Left ventricle myocardium inferior (tissue), 1 donor: ENCODE results near the gene SNTA1. TPM values are rescaled to one million over a fixed set of nuclear protein-coding genes. Genes with fewer than 3 reads are reported as not detected.
A peak's percentile ranks its signal among the peaks of the same experiment; 100 is the strongest.

Experiments used
- DNase-seq: peaks from one replicate; pipeline ENCODE4 v3.0.0-alpha.2; 2020
- H3K27ac ChIP-seq: fragments of 200-600 bp; replicated peaks from 2 replicates; pipeline ENCODE4 v1.8.0; 2021
- H3K27me3 ChIP-seq: fragments of 200-600 bp; 2 replicates; pipeline ENCODE4 v1.8.0; 2021; ENCODE audit warnings: low read depth
- H3K36me3 ChIP-seq: fragments of 200-600 bp; 2 replicates; pipeline ENCODE4 v1.8.0; 2021
- H3K4me1 ChIP-seq: fragments of 200-600 bp; 2 replicates; pipeline ENCODE4 v1.8.0; 2021
- H3K4me3 ChIP-seq: fragments of 200-600 bp; 2 replicates; pipeline ENCODE4 v1.8.0; 2021; ENCODE audit warnings: mild to moderate bottlenecking, moderate library complexity
- H3K9me3 ChIP-seq: fragments of 200-600 bp; replicated peaks from 2 replicates; pipeline ENCODE4 v1.8.0; 2021
- intact Hi-C: fragments of 100-400 bp; cut with micrococcal nuclease; formaldehyde crosslinking; loops from one replicate; pipeline ENCODE4 v1.11.0; 2022
- total RNA-seq: library from RNA; stranded (reverse); fragmentation: NEBNext Ultra II Directional; extraction: Animal tissue kit (Norgen Biotek cat#: 25700); gene quantifications from one replicate; pipeline ENCODE4 v1.2.1, GENCODE V29; 2021
- TF ChIP-seq, protein P1 (sequence below): fragments of 200-600 bp; IDR thresholded peaks from 2 replicates; pipeline ENCODE4 v1.8.0; 2021; ENCODE audit warnings: antibody characterized with exemption, mild to moderate bottlenecking, borderline replicate concordance
- donor health status: DM: no; HTN: yes; CAD: no; lungs with severe emphysema.

SNTA1 gene
- total RNA-seq, 1 donor from 2014 or later = 202 TPM

DNA sequence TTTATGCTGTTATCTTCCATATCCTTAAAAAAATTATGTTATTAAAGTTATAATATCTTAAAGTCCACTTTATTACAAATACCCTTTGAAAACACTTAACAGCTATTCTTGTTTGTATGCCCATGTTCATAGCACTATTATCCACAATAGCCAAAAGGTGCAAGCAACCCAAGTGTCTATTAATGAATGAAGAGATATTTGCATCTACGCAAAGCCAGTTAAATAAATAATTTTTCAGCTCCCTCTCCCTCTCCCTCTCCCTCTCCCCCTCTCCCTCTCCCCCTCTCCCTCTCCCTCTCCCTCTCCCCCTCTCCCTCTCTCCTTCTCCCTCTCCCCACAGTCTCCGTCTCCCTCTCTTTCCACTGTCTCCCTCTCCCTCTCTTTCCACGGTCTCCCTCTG is 55.3 kb downstream of the SNTA1 start:
- H3K36me3 ChIP-seq = peaks cover 79% of the 10 kb centered on the region
- intact Hi-C loops = no loop called here
- TF ChIP-seq, protein P1, sequence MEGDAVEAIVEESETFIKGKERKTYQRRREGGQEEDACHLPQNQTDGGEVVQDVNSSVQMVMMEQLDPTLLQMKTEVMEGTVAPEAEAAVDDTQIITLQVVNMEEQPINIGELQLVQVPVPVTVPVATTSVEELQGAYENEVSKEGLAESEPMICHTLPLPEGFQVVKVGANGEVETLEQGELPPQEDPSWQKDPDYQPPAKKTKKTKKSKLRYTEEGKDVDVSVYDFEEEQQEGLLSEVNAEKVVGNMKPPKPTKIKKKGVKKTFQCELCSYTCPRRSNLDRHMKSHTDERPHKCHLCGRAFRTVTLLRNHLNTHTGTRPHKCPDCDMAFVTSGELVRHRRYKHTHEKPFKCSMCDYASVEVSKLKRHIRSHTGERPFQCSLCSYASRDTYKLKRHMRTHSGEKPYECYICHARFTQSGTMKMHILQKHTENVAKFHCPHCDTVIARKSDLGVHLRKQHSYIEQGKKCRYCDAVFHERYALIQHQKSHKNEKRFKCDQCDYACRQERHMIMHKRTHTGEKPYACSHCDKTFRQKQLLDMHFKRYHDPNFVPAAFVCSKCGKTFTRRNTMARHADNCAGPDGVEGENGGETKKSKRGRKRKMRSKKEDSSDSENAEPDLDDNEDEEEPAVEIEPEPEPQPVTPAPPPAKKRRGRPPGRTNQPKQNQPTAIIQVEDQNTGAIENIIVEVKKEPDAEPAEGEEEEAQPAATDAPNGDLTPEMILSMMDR = no peak

DNA sequence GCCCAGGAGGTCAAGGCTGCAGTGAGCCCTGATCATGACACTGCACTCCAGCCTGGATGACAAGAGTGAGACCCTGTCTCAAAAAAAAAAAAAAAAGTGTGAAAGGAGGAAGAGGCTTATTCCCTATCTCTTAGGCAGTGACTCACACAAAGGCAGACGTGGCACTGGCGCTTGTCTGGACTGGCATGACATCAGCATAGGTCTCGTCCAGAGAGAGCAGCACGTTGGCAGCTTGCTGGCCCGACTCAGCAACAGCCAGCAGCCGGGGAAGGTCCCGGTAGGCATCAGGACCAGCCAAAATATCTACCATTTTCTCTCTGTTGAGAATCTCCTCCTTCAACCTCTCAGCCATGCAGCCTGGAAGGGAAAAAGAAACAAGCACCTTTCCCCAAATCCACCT is 56.4 kb downstream of the SNTA1 start:
- TF ChIP-seq, protein P1 = no peak
- H3K9me3 ChIP-seq = no peaks in the 10 kb centered on the region
- peaks cover 3% of the 10 kb centered on the region for H3K4me1 ChIP-seq
- peak overlapping the region; percentile 2 for H3K27ac ChIP-seq
- peaks cover 81% of the 10 kb centered on the region for H3K36me3 ChIP-seq
- peak; percentile 26 for DNase-seq
- intact Hi-C loops = no loop called here
- no peaks in the 10 kb centered on the region for H3K27me3 ChIP-seq
- no peak overlapping the region for H3K4me3 ChIP-seq

More for the DNA sequence above, 55.3 kb downstream of the SNTA1 start:
- Histone ChIP-seq H3K4me3 (no peak overlapping the region), H3K27me3 (no peaks in the 10 kb centered on the region), H3K9me3 (no peaks in the 10 kb centered on the region), H3K27ac (no peak overlapping the region), H3K4me1 (peaks cover 3% of the 10 kb centered on the region)
- DNase-seq = no peak

DNA sequence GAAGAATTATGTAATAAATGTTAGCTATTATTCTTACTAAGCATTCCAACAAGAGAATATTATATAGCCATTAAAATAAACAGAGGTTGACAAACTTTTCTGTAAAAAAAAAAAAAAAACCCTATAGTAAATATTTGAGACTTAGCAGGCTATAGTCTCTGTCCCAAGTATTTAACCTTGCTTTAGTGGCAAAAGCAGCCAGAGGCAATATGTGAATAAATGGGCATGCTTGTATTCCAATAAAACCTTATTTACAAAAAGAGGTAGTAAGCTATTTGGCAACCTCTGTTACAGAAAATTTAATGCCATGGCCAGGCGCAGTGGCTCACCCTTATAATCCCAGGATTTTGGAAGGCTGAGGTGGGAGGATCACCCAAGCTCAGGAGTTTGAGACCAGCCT is 56.9 kb downstream of the SNTA1 start:
- TF ChIP-seq, protein P1 = no peak
- H3K27me3 ChIP-seq = no peaks in the 10 kb centered on the region
- peaks cover 81% of the 10 kb centered on the region for H3K36me3 ChIP-seq
- H3K27ac ChIP-seq = no peak overlapping the region
- no peaks in the 10 kb centered on the region for H3K9me3 ChIP-seq
- H3K4me3 ChIP-seq = no peak overlapping the region
- no peak for DNase-seq
- intact Hi-C loops = no loop called here
- H3K4me1 ChIP-seq = peaks cover 3% of the 10 kb centered on the region

DNA sequence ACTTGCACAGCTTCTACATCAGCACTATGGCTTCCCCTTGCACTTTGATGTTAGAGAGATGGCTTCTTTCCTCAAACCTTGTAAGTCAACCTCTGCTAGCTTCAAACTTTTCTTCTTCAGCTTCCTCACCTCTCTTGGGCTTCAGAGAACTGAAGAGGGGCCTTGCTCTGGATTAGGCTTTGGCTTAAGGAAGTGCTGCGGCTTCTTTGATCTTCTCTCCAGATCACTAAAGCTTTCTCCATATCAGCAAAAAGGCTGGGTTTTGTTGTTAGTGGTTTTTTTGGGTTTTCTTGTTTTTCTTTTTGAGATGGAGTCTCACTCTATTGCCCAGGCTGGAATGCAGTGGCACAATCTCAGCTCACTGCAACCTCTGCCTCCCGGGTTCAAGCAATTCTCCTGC is 66.2 kb downstream of the SNTA1 start:
- Histone ChIP-seq H3K9me3 (no peaks in the 10 kb centered on the region), H3K4me3 (no peak overlapping the region), H3K27ac (no peak overlapping the region), H3K36me3 (peaks cover 81% of the 10 kb centered on the region), H3K4me1 (no peaks in the 10 kb centered on the region), H3K27me3 (no peaks in the 10 kb centered on the region)
- DNase-seq = no peak
- TF ChIP-seq, protein P1 = no peak
- intact Hi-C loops = no loop called here

DNA sequence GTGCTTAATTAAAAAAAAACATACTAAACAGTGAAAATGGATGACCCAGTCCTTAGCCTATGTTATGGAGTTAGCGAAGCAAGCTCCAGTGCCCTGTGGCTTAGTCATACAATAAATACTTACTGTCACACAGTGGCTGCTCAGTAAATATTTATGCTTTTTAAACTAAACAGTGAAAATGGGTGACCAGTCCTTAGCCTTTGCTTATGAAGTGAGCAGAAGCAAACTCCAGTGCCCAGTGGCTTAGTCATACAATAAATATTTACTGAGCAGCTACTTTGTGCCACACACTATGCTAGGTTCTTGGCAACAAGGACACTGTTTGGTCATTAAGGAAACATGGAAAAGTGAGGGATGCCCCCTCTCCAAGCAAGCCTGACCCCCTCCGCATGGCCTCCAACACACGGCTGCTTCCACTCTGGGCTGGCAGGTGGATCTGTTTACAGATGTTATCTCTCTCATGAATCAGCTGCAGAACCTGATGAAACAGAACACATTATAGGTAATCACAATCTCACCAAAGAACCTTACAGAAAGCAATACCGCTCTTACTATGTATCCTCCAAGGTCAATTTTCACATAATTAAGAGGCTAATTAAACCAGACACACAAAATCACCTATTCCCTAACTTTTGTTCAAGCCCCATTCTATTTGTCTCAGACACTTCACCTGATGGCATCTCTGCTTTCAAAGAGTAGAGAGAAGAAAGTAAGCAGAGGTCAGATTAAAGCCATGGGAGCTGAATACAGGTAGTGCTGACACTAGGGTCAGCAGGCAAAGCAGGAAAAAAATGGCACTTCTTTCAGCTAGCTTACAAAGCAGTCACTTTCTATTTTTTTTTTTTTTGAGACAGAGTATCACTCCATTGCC is 69.6 kb downstream of the SNTA1 start:
- H3K27ac ChIP-seq = no peak overlapping the region
- no peak overlapping the region for H3K4me3 ChIP-seq
- intact Hi-C loops = no loop called here
- no peaks in the 10 kb centered on the region for H3K4me1 ChIP-seq
- peaks cover 84% of the 10 kb centered on the region for H3K36me3 ChIP-seq
- DNase-seq = no peak
- TF ChIP-seq, protein P1 = no peak
- H3K27me3 ChIP-seq = no peaks in the 10 kb centered on the region
- H3K9me3 ChIP-seq = no peaks in the 10 kb centered on the region
